ENCODE measurements around the gene SLC43A2.

The SLC43A2 gene

GRCh38 chr17:1588821-1589585 is 39.6 kb downstream of the SLC43A2 start:
- ATAC-seq, result no peak
- TF ChIP-seq ZFP30 (CRISPR knock-in tag; IDR thresholded peaks at IDR 0.05) (no peak), CSRNP3 (CRISPR knock-in tag; IDR thresholded peaks at IDR 0.05) (no peak)

GRCh38 chr17:1584167-1584566 is 44.5 kb downstream of the SLC43A2 start:
- no peak for ATAC-seq

GRCh38 chr17:1583556-1583955 is 45.1 kb downstream of the SLC43A2 start:
- TF ChIP-seq GLIS3 (CRISPR knock-in tag; IDR thresholded peaks at IDR 0.05) (no peak), TCF4 (CRISPR knock-in tag; IDR thresholded peaks at IDR 0.05; ENCODE audit: borderline replicate concordance) (no peak), PPARA (CRISPR knock-in tag; IDR thresholded peaks at IDR 0.05; ENCODE audit: borderline replicate concordance) (no peak), PATZ1 (CRISPR knock-in tag; IDR thresholded peaks at IDR 0.05; ENCODE audit: borderline replicate concordance) (no peak), ZFP3 (CRISPR knock-in tag; IDR thresholded peaks at IDR 0.05) (no peak), CREB5 (CRISPR knock-in tag; IDR thresholded peaks at IDR 0.05; ENCODE audit: low read depth) (no peak), ZNF70 (CRISPR knock-in tag; IDR thresholded peaks at IDR 0.05) (no peak), RARB (CRISPR knock-in tag; IDR thresholded peaks at IDR 0.05) (no peak), ZFP30 (CRISPR knock-in tag; IDR thresholded peaks at IDR 0.05) (no peak), CSDC2 (CRISPR knock-in tag; IDR thresholded peaks at IDR 0.05) (no peak), POU6F1 (CRISPR knock-in tag; IDR thresholded peaks at IDR 0.05; ENCODE audit: borderline replicate concordance, low read depth) (no peak), ZNF8 (CRISPR knock-in tag; IDR thresholded peaks at IDR 0.05) (no peak), ESRRG (CRISPR knock-in tag; IDR thresholded peaks at IDR 0.05) (no peak), OSR1 (CRISPR knock-in tag; IDR thresholded peaks at IDR 0.05) (no peak), TOX (CRISPR knock-in tag; IDR thresholded peaks at IDR 0.05; ENCODE audit: borderline replicate concordance) (no peak), SNAI2 (CRISPR knock-in tag; IDR thresholded peaks at IDR 0.05) (no peak), ZC3H10 (CRISPR knock-in tag; IDR thresholded peaks at IDR 0.05) (no peak), CSRNP3 (CRISPR knock-in tag; IDR thresholded peaks at IDR 0.05) (no peak), TSHZ2 (CRISPR knock-in tag; IDR thresholded peaks at IDR 0.05) (no peak), ZNF565 (CRISPR knock-in tag; conservative IDR thresholded peaks at IDR 0.05; ENCODE audit: low read depth) (no peak)
- ATAC-seq, result no peak

More at GRCh38 chr17:1584167-1584566, 44.5 kb downstream of the SLC43A2 start:
- no peak for TF ChIP-seq ZFP30 (CRISPR knock-in tag; IDR thresholded peaks at IDR 0.05)
- no peak for TF ChIP-seq PPARA (CRISPR knock-in tag; IDR thresholded peaks at IDR 0.05; ENCODE audit: borderline replicate concordance)
- no peak for TF ChIP-seq PATZ1 (CRISPR knock-in tag; IDR thresholded peaks at IDR 0.05; ENCODE audit: borderline replicate concordance)
- TF ChIP-seq ZFP3 (CRISPR knock-in tag; IDR thresholded peaks at IDR 0.05), result no peak
- no peak for TF ChIP-seq TCF4 (CRISPR knock-in tag; IDR thresholded peaks at IDR 0.05; ENCODE audit: borderline replicate concordance)

Measured in SK-N-SH treated with all-trans-retinoic acid at 6 μM for 48 hours (cell line).